Adrenal gland (tissue), 5 donors: Measurements from ENCODE around the gene ACTN2.

Experiments used
- POLR2A ChIP-seq, 2 donors: fragments of 450-650 bp; IDR thresholded peaks; one replicate each; pipeline ENCODE4 v1.6.1; 2017; ENCODE audit warnings: antibody characterized with exemption in 2 of 2, mild to moderate bottlenecking in 2 of 2, moderate library complexity in 1 of 2
- TF ChIP-seq, protein P1 (sequence below), 6 experiments: fragments of 450-650 bp in 4 of 6; fragments of 200-600 bp in 2 of 6; sonication (generic) in 1 of 6; IDR thresholded peaks; 1 replicate in 5 of 6; 2 replicates in 1 of 6; pipeline versions ENCODE4 v1.5.1 to v1.8.0; 2016 to 2021; ENCODE audit warnings: antibody characterized with exemption in 6 of 6, mild to moderate bottlenecking in 2 of 6, moderate library complexity in 1 of 6
- donor health status: DM: no; HTN: no; CAD: no.

- TF ChIP-seq, protein P1, sequence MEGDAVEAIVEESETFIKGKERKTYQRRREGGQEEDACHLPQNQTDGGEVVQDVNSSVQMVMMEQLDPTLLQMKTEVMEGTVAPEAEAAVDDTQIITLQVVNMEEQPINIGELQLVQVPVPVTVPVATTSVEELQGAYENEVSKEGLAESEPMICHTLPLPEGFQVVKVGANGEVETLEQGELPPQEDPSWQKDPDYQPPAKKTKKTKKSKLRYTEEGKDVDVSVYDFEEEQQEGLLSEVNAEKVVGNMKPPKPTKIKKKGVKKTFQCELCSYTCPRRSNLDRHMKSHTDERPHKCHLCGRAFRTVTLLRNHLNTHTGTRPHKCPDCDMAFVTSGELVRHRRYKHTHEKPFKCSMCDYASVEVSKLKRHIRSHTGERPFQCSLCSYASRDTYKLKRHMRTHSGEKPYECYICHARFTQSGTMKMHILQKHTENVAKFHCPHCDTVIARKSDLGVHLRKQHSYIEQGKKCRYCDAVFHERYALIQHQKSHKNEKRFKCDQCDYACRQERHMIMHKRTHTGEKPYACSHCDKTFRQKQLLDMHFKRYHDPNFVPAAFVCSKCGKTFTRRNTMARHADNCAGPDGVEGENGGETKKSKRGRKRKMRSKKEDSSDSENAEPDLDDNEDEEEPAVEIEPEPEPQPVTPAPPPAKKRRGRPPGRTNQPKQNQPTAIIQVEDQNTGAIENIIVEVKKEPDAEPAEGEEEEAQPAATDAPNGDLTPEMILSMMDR (IDR thresholded peaks at IDR 0.05) = no peak
- TF ChIP-seq POLR2A (IDR thresholded peaks at IDR 0.05) = no peak
These were observed 58.2 kb downstream of the ACTN2 start for GRCh38 chr1:236744533-236744932.
